Small intestine (tissue), 7 donors: Measurements from ENCODE around the gene DNAJB6. TPM values are rescaled to one million over a fixed set of nuclear protein-coding genes. Genes with fewer than 3 reads are reported as not detected.

Experiments
- DNase-seq, 2 donors: peaks; one replicate each; pipeline versions ENCODE4 v3.0.0 to v3.0.0-alpha.2; 2013
- FAIRE-seq: peaks from 2 replicates; lab custom pipeline; 2012; peaks lifted over from hg19 to GRCh38; lab: Jason Lieb, UNC
- H3K27ac ChIP-seq, 3 donors: one replicate each; pipeline ENCODE4 v1.5.1; 2013; ENCODE audit warnings: low read length in 2 of 3, mild to moderate bottlenecking in 2 of 3, control low read depth in 1 of 3, inconsistent platforms in 1 of 3, low read depth in 1 of 3, moderate library complexity in 1 of 3
- H3K27me3 ChIP-seq, 3 donors: one replicate each; pipeline ENCODE4 v1.6.1; 2013; ENCODE audit warnings: low read length in 3 of 3, inconsistent platforms in 1 of 3; ENCODE audit not compliant: control insufficient read depth in 3 of 3, insufficient read depth in 3 of 3
- H3K36me3 ChIP-seq, 3 donors: one replicate each; pipeline ENCODE4 v1.6.1; 2013; ENCODE audit warnings: low read length in 3 of 3, inconsistent platforms in 1 of 3, low read depth in 1 of 3, mild to moderate bottlenecking in 1 of 3, moderate library complexity in 1 of 3; ENCODE audit not compliant: control insufficient read depth in 3 of 3, insufficient read depth in 2 of 3
- H3K4me1 ChIP-seq, 3 donors: one replicate each; pipeline ENCODE4 v1.6.1; 2013; ENCODE audit warnings: low read length in 2 of 3, inconsistent platforms in 1 of 3, low read depth in 1 of 3, mild to moderate bottlenecking in 1 of 3, moderate library complexity in 1 of 3; ENCODE audit not compliant: control insufficient read depth in 3 of 3, insufficient read depth in 2 of 3
- H3K4me3 ChIP-seq, 3 donors: one replicate each; pipeline ENCODE4 v1.5.1; 2013; ENCODE audit warnings: low read length in 3 of 3, control low read depth in 1 of 3, inconsistent platforms in 1 of 3, low read depth in 1 of 3, mild to moderate bottlenecking in 1 of 3, moderate library complexity in 1 of 3
- H3K9me3 ChIP-seq, 2 donors: one replicate each; pipeline ENCODE4 v1.6.1; 2013; ENCODE audit warnings: low read depth in 1 of 2, low read length in 1 of 2; ENCODE audit not compliant: control insufficient read depth in 2 of 2, insufficient read depth in 1 of 2
- WGBS, 3 donors: extraction: QIAGEN DNeasy Blood & Tissue Kit; methylation state at CpG; one replicate each; pipeline ENCODE4 v1.1.7; 2013; 5-methylcytosine and 5-hydroxymethylcytosine counted together
- polyA plus RNA-seq, 4 donors: library from polyadenylated mRNA; stranded (reverse) in 3 of 4; unstranded in 1 of 4; fragments of 200-250 nt in 3 of 4; fragments of 120-200 nt in 1 of 4; gene quantifications; one replicate each; pipeline versions ENCODE4 v1.2.1 to v1.2.3, GENCODE V29; 2013
- donor health status: healthy with polysubstance abuse.
- donor health status: control.
- donor health status: control.
- donor health status: Bipolar disorder and iron deficiency.
- donor health status: healthy.

Gene DNAJB6
- polyA plus RNA-seq, 4 donors, result 61.7 to 88.1 (median 66.9) TPM

DNA sequence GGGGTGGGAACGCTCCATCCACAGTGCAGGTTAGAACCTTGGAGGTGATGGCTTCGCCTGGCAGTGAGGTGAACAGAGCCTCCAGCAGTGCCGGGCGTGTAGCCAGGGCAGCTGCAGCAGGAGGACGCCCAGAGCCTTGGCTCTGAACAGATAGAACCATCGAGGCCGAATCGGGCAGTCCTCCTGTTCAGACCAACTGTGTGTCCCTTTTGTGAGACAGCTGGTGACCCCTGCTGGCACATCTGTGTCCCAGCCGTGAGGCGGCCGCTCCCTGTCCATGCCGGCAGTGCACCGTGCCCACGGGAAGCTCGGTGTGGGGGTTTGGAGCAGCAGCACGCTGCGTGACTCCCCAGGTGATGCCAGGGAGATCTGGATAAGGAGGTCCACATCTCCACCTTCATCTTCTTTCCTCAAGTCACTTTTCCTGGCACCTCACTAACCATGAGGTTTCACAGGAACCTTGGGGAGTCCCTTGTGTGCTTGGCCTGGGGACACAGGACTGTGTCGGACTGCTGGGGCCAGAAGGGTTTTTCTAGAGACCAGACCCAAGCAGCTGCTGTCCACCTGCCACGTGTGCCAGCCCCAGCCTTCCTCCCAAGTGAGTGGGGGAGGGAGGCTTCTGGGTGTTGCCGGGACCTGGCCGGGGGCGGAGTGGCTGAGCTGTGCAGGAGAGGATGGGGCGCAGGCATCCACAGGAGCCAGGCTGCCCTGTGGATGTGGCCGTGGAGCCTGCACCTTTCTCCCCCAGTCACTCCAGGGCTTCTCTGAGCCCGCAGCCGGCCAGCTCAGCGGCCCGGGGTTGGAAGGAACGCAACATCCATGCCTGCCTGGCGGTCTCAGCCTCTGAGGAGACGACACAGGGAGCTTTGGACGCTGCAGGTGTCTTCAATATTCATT is 69.4 kb downstream of the DNAJB6 start:
- peaks cover 6 to 69% (median 8%) of the 10 kb centered on the region in 3 donors for H3K36me3 ChIP-seq
- FAIRE-seq (no peak), DNase-seq (no peak)
- H3K27me3 ChIP-seq, result no peaks in the 10 kb centered on the region
- WGBS, 3 donors, result 87 to 93% (median 89%) methylated on average over 31 to 32 of the region's 32 CpGs
- no peak overlapping the region for H3K27ac ChIP-seq
- H3K4me1 ChIP-seq, result no peaks in the 10 kb centered on the region
- H3K9me3 ChIP-seq, result peaks cover 0 to 2% of the 10 kb centered on the region in 2 donors
- H3K4me3 ChIP-seq, result no peak overlapping the region

DNA sequence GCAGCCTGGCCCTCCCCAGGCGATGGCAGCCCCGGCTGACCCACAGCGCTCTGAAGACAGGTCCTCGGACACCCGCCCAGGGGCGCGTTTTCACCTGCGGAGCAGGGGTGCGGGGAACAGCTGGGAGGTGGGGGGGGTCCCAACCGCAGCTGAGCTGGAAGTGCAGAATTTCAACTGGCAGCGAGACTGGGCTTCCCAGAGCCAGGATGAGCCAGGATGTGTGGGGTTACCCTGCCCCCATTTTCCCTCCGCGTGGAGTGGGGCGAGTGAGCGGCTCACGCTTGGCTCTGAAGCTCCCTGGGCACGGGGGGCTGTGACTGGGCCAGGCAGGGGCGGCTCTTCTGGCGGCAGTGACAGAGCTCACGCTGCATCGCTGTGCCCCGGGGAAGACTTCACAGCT is 70.2 kb downstream of the DNAJB6 start:
- Histone ChIP-seq H3K4me3 (no peak overlapping the region), H3K27ac (no peak overlapping the region), H3K36me3 (peaks cover 4 to 69% (median 8%) of the 10 kb centered on the region in 3 donors), H3K4me1 (no peaks in the 10 kb centered on the region), H3K27me3 (no peaks in the 10 kb centered on the region), H3K9me3 (peaks cover 0 to 2% of the 10 kb centered on the region in 2 donors)
- 95 to 97% (median 97%) methylated on average over 22 of the region's 22 CpGs for WGBS, 3 donors
- FAIRE-seq (no peak), DNase-seq (no peak)

DNA sequence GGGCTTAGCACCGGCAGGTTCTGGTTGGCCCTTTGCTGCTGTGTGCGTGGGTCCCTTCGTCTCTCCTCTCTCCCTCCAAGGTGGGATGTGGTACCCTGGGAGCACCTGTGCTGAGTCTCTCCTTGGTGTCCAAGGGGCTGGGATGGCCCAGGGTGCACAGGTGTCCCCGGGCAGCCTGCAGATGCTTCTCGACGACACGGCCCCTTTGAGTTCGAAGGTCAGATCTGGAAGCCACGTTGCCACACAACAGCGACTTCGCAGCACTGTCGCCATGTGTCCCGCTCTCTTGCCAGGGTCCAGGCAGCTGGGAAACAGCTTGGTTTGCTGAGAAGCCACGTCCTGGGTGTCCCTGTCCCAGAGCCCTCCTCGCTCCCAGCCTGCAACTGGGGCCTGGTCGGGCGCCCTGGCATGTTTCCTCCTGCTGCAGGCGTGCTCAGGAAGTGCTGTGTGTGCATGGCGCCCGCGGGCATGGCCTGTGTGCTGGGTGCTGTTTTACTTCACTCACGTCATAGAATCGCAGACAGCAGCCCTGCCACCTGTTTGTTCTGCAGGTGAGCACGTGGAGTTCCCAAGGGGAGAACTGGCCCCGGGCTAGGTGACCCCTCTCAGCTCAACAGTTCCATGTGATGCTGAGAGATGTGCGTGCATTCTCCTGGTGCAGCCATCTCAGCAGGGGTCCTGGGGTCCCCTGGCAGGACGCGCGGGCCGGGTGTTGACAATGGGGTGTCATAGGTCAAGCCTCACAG is 70.9 kb downstream of the DNAJB6 start:
- FAIRE-seq (no peak), DNase-seq (no peak)
- no peak overlapping the region for H3K4me3 ChIP-seq
- H3K9me3 ChIP-seq, result peaks cover 0 to 2% of the 10 kb centered on the region in 2 donors
- H3K27ac ChIP-seq, result no peak overlapping the region
- H3K4me1 ChIP-seq, result no peaks in the 10 kb centered on the region
- WGBS, 3 donors, result 84 to 91% (median 89%) methylated on average over 30 of the region's 30 CpGs
- H3K36me3 ChIP-seq, result peaks cover 4 to 67% (median 8%) of the 10 kb centered on the region in 3 donors
- H3K27me3 ChIP-seq, result no peaks in the 10 kb centered on the region

DNA sequence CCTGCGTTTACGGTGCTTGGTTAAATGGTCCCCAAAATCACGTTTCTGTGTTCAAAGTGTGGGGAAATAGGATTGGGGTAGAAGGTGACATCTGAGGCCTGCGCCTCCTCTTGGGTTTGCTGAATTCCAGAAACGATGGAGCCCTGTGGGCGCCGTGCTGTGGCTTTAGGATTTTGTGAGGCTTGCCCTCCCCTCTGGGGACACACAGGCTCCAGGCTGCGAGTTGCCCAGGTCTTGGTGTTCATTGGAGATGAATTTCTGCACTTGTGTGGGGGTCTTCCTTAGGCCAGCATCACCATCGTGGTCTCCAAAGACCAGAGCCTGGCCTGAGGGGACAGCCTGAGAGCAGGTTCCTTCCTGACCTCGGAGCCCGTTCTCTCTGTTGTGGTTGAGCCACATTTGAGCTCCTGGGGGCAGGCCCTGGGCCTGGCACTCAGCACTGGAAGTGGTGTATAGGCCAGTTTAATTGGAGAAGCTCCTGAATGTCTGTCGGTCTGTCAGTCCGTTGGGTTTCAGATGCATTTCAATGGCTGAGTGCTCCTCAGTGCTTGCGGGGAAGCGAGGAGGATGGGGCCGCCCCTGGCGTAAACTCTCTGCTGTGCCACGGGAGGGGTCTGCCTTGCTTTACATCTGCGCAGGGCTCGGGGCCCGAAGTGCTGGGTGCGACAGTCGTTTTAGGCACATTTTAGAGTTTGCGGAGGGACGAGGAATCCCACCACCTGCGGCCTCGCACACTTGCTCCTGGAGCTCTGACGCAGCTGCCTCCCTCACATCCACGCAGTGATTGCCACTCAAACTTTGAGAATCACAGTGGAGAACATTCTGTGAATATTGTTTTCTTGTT is 71.7 kb downstream of the DNAJB6 start:
- Histone ChIP-seq H3K9me3 (peaks cover 0 to 2% of the 10 kb centered on the region in 2 donors), H3K27me3 (no peaks in the 10 kb centered on the region), H3K27ac (no peak overlapping the region), H3K36me3 (peaks cover 4 to 67% (median 11%) of the 10 kb centered on the region in 3 donors), H3K4me1 (no peaks in the 10 kb centered on the region), H3K4me3 (no peak overlapping the region)
- no peak for FAIRE-seq
- DNase-seq, result no peak
- WGBS, 3 donors, result 91 to 93% (median 93%) methylated on average over 29 of the region's 29 CpGs

DNA sequence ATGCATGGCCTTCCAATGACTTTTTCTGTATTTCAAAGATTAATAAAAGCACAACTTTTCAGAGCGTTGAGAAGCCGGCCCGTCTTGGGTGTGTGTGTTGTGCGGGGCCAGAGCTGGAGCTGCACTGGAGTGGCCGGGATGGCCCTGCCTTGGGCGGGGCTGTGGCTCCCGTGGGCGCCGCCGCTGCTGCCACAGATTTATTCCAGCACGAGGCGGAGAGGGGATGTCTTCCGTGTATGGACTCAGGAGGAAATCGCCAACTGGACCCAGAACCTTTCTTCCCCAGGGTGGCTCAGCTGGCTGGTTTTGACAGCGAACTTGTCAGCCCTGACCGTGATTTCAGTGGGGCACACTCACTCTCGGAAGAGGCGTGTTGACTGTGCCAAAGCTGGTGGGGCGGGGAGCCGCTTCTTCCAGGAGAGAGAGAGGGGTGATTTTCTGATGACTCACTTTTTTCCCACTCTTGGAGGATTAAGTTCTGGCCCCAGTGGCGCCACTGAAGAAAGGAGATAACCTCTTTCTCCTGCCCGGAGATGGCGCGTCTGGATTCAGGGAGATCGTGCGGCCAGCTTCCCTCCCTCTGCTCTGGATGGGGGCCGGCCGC is 72.4 kb downstream of the DNAJB6 start:
- Histone ChIP-seq H3K9me3 (peaks cover 0 to 2% of the 10 kb centered on the region in 2 donors), H3K27me3 (no peaks in the 10 kb centered on the region), H3K27ac (no peak overlapping the region), H3K36me3 (peaks cover 4 to 66% (median 11%) of the 10 kb centered on the region in 3 donors), H3K4me1 (no peaks in the 10 kb centered on the region), H3K4me3 (no peak overlapping the region)
- DNase-seq (no peak), FAIRE-seq (no peak)
- 94 to 95% (median 95%) methylated on average over 27 to 28 of the region's 28 CpGs for WGBS, 3 donors

DNA sequence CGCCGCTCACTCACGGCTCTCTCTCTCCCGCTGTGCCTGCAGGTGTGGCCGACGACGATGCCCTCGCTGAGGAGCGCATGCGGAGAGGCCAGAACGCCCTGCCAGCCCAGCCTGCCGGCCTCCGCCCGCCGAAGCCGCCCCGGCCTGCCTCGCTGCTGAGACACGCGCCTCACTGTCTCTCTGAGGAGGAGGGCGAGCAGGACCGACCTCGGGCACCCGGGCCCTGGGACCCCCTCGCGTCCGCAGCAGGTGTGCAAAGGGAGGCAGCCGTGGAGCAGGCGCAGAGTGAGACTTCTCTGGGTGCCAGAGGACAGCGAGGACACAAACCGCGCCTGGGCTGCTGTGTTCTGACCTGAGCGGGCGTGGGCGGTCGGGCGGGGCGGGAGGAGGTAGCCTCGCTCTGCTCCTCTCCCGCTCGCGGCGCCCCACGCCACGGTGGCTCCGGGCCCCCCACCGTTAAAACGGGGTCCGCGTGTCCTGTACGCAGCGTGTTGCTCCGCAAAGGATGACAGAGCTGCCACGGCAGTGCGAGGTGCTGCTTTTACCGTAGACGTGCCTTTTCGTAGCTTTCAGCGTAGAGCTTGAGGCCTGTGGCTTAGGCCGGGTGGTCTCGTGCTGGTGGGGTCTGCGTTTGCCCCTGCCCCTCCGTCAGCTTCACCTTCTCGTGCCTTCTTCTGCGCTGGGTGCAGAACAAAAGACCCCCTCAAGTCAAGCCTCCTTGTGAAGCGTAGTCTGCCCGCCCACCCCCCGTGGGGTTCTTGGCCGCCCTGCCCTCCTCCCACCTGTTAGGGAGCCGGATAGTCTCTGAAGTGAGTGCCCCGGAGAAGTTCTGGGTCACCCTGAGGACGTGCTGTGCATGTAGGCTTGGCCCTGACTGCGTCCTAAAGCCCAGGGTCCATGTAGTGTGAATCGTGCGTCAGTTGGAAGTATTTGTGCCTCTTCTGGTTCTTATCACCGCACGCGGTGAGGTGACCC is 73.2 kb downstream of the DNAJB6 start:
- FAIRE-seq (no peak), DNase-seq (no peak)
- 96 to 98% (median 97%) methylated on average over 73 to 78 of the region's 78 CpGs for WGBS, 3 donors
- Histone ChIP-seq H3K36me3 (peaks cover 4 to 64% (median 11%) of the 10 kb centered on the region in 3 donors), H3K4me1 (no peaks in the 10 kb centered on the region), H3K9me3 (peaks cover 0 to 2% of the 10 kb centered on the region in 2 donors), H3K4me3 (no peak overlapping the region), H3K27me3 (no peaks in the 10 kb centered on the region), H3K27ac (no peak overlapping the region)

DNA sequence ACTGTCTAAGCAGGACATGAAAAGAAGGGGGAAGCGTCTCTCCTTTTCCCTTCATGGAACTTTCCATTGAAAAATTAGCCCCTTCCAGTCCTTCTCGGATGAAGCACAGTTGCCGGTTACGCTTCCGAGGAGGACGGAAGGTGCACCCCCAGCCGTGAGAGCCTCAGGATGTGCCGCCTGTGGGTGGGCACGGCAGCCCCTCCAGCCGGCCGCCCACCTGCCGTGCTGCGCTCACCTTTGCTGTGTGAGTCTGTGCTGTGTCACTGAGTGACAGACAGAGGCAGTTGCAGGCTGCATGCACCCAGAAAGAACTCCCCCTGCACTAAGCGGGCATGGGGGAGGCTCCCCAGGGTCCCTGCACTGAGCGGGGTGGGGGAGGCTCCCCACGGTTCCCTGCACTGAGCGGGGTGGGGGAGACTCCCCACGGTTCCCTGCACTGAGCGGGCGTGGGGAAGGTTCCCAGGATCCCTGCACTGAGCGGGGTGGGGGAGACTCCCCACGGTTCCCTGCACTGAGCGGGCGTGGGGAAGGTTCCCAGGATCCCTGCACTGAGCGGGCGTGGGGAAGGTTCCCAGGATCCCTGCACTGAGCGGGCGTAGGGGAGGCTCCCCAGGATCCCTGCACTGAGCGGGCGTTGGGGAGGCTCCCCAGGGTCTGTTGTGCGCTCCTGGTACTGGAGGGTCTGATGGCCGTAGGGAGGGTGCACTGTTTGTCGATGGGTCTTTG is 74.2 kb downstream of the DNAJB6 start:
- H3K27me3 ChIP-seq, result no peaks in the 10 kb centered on the region
- no peaks in the 10 kb centered on the region for H3K4me1 ChIP-seq
- H3K4me3 ChIP-seq, result no peak overlapping the region
- WGBS, 3 donors, result 94 to 96% (median 95%) methylated on average over 31 to 33 of the region's 33 CpGs
- FAIRE-seq (no peak), DNase-seq (no peak)
- peaks cover 0 to 2% of the 10 kb centered on the region in 2 donors for H3K9me3 ChIP-seq
- H3K36me3 ChIP-seq, result peaks cover 2 to 62% (median 12%) of the 10 kb centered on the region in 3 donors
- no peak overlapping the region for H3K27ac ChIP-seq
